Measurements from ENCODE around the gene TKT.
"Not testable (repeated sequence)": the region's sequence is repeated elsewhere in the genome, so short reads cannot be mapped to it uniquely, and the experiment has no call there.

TKT gene, protein sequence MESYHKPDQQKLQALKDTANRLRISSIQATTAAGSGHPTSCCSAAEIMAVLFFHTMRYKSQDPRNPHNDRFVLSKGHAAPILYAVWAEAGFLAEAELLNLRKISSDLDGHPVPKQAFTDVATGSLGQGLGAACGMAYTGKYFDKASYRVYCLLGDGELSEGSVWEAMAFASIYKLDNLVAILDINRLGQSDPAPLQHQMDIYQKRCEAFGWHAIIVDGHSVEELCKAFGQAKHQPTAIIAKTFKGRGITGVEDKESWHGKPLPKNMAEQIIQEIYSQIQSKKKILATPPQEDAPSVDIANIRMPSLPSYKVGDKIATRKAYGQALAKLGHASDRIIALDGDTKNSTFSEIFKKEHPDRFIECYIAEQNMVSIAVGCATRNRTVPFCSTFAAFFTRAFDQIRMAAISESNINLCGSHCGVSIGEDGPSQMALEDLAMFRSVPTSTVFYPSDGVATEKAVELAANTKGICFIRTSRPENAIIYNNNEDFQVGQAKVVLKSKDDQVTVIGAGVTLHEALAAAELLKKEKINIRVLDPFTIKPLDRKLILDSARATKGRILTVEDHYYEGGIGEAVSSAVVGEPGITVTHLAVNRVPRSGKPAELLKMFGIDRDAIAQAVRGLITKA

GRCh38 chr3:53255775-53256703, at the start of gene TKT:
TKT (minus strand) TSS chr3:53256022; CDS start chr3:53255942, 80 bp downstream.
- DNase-seq = peak; percentile 86

- no peak for DNase-seq
Observed at GRCh38 chr3:53303957-53304356, 48.1 kb upstream of the TKT start.

GRCh38 chr3:53303549-53303948, 47.7 kb upstream of the TKT start:
- DNase-seq = no peak

- DNase-seq = no peak
Observed at GRCh38 chr3:53300826-53301225, 45.0 kb upstream of the TKT start.

- DNase-seq = peak; percentile 52
Observed at GRCh38 chr3:53299611-53300023, 43.8 kb upstream of the TKT start.

- no peak for DNase-seq
Observed at GRCh38 chr3:53295410-53295809, 39.6 kb upstream of the TKT start.

DNA sequence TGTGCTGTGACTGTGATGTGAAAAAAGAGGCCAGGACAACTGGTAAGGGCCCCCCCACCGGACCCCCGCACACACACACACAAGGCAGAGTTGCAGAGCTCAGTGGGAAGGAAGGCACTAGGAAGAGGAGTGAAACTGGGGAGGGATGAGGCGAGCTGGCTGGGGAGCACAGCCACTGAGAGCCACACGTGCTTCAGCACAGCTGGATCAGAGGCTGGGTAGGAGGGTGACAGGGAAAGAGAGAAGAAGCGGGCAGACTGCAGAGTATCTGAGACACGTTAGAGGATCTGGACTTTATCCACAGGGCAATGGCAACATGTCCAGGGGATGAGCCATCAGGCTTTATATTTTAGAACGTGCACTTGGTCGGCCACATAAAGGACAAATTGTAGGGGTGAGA, 38.0 kb upstream of the TKT start:
- no peak for DNase-seq

DNA sequence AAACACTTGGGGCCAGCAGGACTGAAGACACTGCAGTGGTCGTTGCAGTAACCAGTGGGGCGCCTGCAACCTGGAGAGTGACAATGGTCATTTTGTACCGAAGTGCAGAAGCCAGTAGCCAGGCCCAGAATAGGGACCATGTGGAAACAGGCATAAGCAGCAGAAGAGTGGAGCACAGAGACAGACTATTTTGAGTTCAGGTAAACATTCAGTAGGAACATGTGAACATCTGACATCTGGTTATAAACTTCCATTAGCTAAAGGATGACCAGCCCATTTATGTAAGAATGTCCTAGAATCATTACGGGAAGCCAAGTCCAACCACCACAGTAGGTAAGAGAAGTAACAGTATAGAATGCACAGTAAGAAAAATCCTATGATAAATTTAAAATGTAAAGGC, 32.4 kb upstream of the TKT start:
- DNase-seq = no peak

DNA sequence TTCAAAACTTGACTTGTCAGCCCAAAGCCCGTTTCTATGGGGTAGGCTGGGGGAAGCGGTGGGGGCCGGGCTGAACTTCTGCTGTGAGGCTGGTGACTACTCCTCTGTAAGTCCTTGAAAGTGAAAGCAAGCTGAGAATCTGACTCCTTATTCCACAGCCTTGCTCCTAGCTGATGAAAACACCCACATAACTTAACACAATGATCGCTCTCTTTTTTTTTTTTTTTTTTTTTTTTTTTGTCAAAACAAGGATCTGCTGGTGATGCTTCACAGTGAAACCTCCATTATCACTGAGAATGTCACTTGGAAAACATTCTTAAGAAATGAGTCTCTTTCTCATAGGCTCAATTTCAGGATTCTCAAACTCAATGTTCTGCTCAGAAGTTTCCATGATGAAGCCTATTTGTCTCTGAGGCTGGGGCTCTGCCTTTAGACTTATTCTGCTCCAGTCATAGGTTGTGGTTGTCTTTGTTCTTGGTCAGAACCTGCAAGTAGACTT, 31.4 kb upstream of the TKT start:
- no peak for DNase-seq

DNA sequence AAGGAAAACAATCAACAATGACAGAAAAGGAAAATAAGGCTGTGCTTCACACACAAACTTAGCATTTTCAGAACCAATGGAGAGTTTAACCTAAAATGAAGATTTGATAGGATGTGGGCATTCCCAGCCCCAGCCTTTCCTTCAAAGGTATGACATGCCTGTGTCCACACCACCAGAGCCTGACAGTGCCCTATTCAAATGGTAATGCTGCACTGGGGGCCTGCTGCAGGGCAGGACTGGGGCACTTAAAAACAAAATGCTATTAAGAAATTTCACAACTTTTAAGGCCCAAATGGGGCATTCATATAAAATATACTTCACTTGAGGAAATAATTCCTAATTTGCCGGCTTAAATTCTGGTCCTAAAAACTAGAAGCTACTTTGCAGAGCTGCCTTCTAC, 30.9 kb upstream of the TKT start:
- no peak for DNase-seq

- no peak for DNase-seq
Observed at GRCh38 chr3:53282581-53282980, 26.8 kb upstream of the TKT start.

GRCh38 chr3:53278667-53279066, 22.8 kb upstream of the TKT start:
- no peak for DNase-seq

DNA sequence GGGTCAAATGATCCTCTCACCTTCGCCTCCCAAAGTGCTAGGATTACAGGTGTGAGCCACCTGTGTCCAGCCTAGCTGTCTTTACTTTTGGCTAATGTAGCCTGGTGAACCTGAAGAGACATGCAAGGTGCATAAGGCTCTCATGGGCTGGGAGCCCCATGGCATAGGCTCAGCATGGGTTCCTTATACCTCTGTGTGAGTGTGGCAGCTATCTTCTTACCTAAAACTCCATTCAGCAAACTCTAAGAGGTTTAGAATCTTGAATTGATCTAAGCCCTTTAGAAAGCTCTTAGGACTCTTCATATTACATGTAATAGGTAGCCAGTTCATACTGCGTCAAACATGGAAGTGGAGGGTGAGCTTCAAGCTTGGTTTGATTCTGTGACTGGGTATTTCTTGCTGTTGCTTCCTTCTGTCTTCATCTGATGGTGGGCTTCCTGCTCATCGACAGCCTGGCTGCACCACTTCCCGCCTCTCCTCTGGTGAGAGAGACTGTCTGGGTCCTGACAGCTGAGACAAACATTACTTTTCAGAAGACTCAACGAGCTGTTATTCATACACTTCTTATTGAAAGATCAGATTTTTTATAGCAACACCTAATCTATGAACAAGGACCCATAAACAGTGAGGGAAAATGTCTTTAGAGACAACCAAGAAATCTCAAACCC, 19.2 kb upstream of the TKT start:
- no peak for DNase-seq

GRCh38 chr3:53273146-53273670, 17.4 kb upstream of the TKT start:
- no peak for DNase-seq

GRCh38 chr3:53269888-53270880, 14.4 kb upstream of the TKT start:
- DNase-seq = peak; percentile 95

GRCh38 chr3:53269193-53269592, 13.4 kb upstream of the TKT start:
- not testable (repeated sequence) for DNase-seq

DNA sequence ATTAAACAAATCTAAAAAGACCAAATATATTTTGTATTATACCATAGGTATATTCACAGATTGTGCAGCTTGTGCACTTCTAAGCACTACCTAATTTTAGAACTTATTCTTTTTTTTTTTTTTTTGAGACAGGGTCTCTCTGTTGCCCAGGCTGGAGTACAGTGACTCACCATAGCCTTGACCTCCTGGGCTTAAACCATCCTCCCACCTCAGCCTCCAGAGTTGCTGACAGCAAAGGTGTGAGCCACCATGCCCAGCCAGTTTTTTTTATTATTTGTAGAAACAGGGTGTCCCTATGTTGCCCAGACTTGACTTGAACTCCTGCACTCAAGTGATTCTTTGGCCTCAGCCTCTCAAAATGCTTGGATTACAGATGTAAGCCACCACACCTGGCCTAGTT, 11.9 kb upstream of the TKT start:
- DNase-seq = no peak

DNA sequence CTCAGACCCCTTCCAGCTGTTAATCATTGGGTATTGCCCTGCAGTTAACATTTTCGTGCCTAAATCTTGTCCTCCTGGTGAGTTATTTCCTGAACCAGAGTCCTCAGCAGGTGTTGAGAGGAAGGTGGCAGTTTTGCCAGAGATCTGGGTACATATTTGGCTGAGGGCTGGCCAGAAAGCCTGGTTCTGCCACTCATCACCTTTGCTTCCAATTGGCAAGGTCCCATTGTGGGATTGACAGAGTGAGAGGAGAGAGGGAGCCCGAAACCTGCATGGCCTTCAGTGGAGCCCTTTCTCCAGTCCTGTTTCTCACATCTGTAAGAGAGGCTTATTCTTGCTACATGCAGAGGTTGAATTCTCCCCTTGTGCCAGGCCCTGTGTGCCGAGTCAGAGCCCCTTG, 8.9 kb upstream of the TKT start:
- DNase-seq = no peak

GRCh38 chr3:53263907-53264306, 8.1 kb upstream of the TKT start:
- no peak for DNase-seq

DNA sequence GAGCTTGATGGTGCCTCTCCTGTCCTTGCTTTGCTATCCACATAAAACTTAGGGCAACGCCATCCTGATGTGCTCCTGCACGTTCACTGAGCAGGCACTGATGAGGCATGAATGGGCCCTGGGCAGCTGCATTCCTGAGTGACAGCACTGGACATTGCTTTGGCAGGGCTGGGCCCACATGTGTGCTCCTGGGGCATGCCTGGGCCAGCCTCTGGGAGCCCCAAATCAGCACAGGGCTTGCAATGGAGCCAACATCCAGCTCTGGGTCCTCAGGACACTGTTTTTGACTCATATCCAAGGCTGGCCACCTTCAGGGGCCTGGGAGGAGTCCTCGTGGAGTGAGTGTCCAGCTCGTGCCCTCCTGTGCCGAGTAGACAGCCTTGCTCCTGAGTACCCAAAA, 5.9 kb upstream of the TKT start:
- DNase-seq = no peak

GRCh38 chr3:53260286-53260785, 4.5 kb upstream of the TKT start:
- DNase-seq = no peak
